GF-D8 (cell line): ENCODE results near the gene CANT1.
A peak's percentile ranks its signal among the peaks of the same experiment; 100 is the strongest.
"Not testable (repeated sequence)": the region's sequence is repeated elsewhere in the genome, so short reads cannot be mapped to it uniquely, and the experiment has no call there.

Experiments used
- DNase-seq: peaks from one replicate; lab custom pipeline; 2025; lab: John Stamatoyannopoulos, UW

Gene CANT1

DNA sequence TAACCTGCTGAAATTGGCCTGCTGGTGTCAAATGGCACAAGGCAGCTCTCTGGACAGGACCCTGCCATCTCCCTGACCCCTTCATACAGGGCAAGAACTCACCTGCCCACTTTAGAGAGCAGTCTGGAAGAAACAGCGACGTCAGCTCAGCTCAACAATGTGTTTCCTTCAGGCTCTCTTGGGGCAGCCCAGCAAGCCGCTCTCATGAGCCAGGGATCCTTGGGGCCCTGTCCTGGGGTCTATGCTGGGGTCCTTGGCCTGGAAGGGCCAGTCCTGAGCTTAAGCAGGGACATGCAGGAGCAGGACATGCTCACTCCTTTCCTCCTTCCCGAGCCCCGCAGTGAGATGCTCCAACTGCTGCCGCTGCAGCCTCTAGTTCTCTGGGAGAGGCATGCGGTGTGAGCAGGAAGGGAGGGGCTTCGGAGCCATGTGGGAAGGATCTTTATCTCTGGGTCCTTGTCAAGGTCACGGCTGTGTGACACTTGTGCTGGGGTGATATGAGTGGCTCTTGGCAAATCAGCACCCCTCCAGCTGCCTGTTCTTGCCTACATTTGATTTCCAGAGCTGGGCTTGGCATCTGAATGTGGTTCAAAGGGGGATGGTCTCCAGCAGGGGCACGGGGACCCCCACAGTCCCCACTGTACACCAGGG is 17.8 kb upstream of the CANT1 start:
- no peak for DNase-seq

DNA sequence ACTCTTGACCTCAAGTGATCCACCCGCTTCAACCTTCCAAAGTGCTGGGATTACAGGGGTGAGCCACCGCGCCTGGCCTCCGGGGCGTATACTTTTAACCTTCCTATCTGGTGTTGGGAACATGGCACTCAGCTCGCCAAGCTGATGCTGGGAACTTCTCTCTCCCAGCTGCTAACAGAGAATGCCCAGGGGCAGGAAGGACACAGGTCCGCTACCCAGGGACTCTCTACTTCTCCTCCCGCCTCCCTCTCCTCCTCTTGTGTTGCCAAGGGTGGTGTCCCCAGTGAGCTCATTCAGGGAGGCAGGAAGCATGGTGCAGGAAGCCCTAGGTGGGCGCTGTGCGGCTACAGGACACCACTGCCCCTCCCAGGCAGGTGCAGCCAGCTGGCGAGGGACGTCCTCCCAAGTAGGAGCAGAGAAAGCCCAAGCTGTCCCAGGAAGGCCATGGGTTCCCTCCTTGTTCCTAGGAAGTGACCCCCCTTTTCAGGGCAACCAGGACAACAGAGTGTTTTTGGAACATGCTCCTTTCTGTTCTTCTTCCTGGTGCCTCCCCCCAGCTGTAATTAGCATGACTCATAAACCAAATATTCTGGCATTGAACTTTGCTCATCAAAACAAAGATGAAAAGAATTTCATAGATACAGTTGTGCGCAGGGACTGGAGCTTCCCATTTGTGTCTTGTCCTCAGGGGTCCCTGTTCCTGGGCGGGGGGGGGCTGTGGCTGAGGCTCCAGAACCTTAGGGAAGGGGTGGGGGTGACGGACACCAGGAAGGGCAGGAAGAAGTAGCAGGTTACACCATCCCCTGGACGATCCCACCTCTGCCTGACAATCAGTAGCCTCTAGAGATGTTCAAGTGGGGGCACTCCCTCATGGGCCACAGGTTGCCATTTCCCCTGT is 17.1 kb upstream of the CANT1 start:
- no peak for DNase-seq

GRCh38 chr17:79024901-79025737 is 15.6 kb upstream of the CANT1 start:
- DNase-seq, result no peak

- DNase-seq, result no peak
These were observed 14.6 kb upstream of the CANT1 start, which contains the start of gene C1QTNF1 for GRCh38 chr17:79023886-79024771. Gene C1QTNF1 (plus strand): TSS chr17:79024169. CDS start chr17:79043969, 19,800 bp downstream.

GRCh38 chr17:79023180-79023705 is 13.7 kb upstream of the CANT1 start:
- no peak for DNase-seq

DNA sequence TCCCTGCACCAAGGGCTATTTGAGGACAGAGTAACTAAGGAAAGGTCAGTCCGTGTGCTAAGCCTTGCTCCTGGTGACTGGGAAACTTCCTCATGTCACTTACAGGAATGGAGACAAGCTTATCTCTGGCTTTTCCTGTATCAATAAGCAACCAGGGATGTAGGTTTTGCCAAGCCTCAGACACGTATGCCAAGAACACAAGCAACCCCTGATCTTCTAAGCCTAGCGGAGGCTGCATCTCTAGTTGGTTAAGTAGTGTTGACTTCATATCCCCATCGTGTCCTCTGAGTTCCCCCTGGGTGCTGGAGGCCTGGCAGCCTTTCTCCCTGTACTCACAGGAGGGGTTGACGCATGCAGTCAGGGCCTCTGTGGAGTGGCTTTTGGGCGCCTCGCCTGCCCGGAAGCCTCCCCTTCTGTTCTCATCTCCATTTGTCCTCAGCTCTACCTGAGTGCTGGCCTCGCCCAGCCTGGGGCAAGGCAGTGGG is 13.0 kb upstream of the CANT1 start:
- no peak for DNase-seq

DNA sequence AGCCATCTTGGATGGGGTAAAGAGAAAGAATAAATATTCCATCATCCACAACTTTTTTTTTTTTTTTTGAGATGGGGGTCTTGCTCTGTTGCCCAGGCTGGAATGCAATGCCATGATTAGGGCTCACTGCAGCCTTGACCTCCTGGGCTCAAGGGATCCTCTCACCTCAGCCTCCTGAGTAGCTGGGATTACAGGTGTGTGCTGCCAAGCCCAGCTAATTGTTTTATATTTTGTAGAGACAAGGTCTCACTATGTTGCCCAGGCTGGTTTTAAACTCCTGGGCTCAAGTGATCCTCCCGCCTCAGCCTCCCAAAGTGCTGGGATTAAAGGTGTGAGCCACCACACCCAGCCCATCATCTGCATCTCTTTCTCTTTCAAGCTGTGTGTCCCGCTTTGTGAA is 12.4 kb upstream of the CANT1 start:
- DNase-seq, result not testable (repeated sequence)

DNA sequence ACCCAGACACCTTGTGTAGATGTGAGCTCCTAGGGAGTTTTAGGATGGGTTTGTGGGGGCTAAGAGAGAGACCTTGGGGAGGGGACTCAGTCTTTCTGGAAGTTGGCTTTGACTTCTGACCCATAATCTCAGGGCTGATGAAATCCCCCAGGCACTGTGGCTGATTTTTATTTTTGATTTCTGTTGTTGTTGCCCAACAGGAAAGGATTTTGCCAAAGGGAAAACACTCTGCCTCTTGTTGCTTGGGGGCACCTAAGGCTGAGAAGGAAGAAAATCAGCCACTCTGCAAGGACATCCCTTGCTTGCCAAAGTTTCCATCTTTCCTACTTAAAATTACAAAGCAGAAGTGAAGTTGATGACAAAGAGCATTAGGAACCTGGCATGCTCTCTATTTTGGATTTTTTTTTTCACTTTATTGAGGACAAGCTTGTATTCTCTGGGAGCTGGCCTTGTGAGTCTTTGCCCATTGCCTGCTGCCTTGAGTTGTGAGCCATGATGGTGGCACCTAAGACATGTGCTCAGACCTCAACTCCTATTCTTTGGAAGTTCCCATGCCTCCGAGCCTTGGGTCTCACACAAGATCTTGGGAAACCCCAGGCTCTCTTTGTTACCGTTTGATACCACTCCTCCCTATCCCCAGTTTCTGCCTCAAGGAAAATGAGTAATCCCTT is 11.2 kb upstream of the CANT1 start:
- no peak for DNase-seq

DNA sequence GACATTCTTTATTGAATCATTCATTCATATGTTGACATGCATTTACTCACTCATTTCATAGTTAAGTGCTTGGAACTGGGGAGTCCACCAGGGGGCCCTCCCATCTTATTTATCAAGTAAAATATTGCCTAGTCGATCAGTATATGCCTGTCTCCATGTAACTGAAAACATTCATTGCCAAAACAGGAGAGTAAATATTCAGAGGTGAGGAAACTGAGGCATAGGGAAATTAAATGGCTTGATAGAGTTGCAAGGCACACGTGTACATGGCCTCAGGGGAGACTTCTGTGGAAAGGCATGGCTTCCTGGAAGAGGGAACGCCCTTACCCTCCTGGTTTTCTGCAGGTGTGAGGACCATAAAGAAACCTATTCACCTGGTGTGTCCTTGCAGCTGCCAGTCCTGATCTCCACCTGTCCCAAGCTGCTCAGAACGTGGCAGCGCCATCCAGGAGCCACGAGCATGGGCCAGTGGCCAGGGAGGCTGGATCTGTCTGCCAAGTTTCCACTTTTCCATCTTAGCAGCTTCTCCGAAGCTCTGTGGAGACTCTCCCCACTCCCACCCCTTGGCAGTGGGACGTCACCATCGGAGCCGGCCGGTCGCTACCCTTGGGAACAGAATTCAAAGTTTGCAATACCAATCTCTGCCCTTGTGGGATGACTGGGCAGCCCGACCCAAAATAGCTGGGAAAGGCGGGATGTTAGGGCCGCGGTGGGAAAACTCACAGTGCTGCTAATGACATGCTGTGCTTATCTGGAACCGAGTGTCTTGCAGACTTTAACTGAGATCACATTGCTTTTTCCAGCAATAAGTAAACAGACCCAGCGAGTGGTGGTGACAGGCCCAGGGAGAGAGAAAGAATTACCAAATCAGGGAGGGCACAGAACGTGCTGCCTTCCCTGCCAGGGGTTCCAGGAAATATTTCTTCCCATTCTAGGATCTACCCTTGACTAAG is 10.3 kb upstream of the CANT1 start:
- DNase-seq, result peak; percentile 17

DNA sequence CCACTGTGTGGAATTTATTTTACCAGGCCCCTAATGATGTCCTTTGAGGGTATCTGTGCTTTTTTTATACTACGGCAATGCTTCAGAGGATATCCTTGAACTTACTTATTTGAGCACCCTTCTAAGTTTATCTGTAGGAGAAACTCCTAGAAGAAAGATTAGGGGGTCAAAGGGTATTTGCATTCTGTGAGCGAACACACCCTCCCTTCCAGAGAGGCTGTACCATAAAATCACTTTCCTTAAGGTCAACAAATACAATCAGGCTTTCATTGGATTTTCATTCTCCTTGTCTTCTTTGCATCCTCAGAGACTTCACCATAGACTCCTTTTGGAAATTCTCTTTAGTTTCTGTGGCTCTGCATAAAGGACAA is 9.7 kb upstream of the CANT1 start:
- DNase-seq, result no peak

GRCh38 chr17:79018370-79018695 is 8.8 kb upstream of the CANT1 start:
- no peak for DNase-seq

- no peak for DNase-seq
These were observed 8.2 kb upstream of the CANT1 start for GRCh38 chr17:79017546-79018369.

GRCh38 chr17:79014158-79014758 is 4.7 kb upstream of the CANT1 start:
- DNase-seq, result no peak

DNA sequence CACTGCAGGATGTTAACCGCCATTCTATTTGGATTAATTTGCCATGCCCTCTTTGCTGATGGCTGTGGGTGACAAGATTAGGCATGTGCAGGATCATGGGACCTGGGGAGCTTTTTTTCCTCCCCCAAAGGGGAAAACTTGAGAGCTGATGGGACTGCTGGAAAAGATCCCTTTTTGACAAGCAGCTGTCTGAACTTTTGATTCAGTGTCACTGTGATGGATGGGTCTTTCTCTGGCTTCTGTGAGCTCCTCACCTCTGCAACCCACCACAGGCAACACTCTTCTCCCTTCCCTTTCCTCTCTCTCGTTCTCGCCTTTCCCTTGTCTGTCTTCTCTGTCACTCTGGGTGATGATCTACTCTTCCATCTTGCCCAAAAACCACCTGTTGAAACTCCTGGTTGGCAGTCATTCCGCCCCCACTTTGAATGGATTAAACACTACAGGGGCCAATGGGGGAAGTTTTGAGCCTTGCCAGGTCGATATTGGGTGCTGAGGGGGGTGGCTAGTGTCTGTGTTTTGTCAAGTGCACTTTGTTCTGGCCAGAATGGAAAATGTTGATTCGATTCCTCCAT is 3.1 kb upstream of the CANT1 start:
- DNase-seq, result no peak

- no peak for DNase-seq
These were observed 2.0 kb upstream of the CANT1 start for GRCh38 chr17:79011451-79012147.

- DNase-seq, result no peak
These were observed 711 bp upstream of the CANT1 start for GRCh38 chr17:79010304-79010646.

GRCh38 chr17:79008666-79009387 is 737 bp downstream of the CANT1 start:
- DNase-seq, result no peak
